T-helper 9 cell (primary cell): ENCODE measurements around the gene NOL4L.

Experiments
- DNase-seq: peaks from one replicate; pipeline ENCODE4 v3.0.0-alpha.2; 2020
- total RNA-seq, 2 donors: gene quantifications; one replicate each; lab custom pipeline; 2026; lab: John Stamatoyannopoulos, UW

Gene NOL4L, protein sequence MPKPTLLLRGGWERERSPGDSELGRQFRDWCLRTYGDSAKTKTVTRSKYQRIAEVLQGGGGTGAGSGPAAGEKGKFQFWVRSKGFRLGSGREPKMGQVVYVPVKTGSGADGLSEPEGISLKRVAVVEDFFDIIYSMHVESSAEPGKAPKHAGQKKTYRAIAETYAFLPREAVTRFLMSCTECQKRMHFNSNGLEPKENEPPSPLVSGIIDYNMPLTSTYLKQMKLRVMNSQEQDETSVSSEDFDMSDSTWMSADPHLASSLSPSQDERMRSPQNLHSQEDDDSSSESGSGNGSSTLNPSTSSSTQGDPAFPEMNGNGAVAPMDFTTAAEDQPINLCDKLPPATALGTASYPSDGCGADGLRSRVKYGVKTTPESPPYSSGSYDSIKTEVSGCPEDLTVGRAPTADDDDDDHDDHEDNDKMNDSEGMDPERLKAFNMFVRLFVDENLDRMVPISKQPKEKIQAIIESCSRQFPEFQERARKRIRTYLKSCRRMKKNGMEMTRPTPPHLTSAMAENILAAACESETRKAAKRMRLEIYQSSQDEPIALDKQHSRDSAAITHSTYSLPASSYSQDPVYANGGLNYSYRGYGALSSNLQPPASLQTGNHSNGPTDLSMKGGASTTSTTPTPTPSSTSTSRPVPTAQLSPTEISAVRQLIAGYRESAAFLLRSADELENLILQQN
- 53.9 to 103 reads per million in 2 donors for total RNA-seq

DNA sequence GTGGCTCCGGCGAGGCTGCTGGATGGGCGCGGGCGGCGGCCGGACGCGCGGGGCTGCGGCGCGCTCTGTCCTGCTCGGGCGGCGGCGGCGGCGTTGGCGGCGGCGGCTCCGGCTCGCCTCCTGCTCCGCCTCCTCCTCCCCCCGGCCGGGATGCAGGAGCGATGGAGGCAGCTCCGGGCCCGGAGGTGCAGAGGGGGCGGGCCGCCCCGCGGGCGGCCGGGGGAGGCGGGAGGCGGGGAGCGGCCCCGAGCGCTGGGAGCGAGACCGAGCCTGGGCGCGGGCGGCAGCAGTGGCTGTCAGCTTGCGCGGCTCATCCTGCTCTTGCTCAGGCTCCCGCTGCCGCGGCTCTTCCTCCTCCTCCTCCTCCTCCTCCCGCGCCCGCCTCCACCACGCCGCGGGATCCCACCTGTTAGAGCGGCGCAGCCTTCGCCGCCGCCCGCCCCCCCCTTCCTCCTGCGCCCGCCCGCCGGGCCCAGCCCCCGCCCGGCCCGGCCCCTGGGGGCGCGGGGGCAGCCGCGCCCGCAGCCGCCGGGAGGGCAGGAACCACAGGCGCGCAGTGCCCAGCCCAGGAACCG is at the start of gene NOL4L:
TSS of gene NOL4L (minus strand) at position 323 of the 575 bp plus-strand sequence. CDS start 443 bp downstream, outside the sequence.
- peak; percentile 34 for DNase-seq

DNA sequence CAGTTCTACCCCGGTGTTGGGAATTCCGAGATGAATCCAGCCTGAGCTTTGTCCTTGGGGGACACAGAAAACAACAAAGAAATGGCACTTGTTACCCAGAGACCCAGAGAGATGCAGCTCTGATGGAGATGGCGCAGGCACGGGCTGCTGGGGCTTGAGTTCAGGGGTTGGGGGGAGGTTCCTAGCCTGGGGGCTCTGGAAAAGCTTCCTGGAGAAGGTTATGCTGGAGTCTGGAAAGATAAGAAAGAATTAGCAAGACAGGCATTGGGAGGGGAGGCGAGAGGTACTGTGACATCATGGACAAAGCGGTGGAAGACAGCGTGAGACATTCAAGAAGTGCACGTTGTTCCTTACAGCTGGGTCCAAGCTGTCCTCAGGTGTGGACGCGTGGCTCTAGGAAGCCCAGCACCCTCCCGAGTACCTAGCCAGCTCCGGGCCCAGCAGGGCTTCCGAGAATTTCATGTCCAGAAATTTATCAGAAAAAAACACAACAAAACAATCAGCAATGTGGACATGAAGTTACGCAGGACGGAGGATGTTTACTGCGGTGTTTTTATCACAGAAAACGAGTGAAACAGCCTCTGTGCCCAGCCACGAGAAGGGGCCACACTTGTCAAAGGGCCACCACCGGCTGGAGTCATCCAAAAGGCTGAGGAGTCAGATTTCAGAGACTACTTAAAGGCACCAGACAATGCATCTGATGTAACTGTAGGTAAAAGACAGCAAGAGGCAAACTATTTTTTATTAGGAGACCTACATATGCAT is 49.1 kb upstream of the NOL4L start:
- DNase-seq = no peak

DNA sequence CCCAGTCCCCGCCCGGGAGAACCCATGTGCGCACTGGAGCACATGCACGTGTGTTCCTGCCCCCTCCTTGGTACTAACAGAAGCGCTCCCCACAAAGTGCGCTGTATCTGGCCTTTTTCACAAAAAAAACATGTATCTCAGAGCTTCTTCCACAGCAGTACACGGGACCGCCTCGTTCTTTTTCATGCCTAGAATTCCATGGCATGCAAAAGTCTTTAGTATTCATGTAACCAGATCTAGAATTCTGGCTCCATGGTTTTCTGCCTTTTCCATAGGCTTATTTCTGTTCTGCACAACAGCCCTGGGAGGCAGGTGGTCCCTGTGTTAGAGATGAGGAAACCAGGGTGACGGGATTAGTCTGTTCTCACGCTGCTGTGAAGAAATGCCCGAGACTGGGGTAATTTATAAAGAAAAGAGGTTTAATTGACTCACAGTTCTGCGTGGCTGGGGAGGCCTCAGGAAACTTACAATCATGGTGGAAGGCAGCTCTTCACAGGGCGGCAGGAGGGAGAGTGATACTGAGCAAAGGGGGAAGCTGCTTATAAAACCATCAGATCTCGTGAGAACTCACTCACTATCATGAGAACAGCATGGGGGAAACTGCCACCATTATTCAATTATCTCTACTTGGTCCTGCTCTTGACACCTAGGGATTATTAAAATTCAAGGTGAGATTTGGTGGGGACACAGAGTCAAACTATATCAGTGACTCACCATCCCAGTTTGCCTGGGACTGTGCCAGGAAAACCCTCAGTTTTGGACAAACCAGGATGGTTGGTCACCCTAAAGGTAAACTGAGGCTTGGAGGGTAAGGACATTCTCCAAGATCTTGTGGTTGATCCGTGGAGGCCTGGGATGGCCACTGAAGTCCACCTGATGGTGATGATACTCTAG is 47.6 kb upstream of the NOL4L start:
- no peak for DNase-seq

DNA sequence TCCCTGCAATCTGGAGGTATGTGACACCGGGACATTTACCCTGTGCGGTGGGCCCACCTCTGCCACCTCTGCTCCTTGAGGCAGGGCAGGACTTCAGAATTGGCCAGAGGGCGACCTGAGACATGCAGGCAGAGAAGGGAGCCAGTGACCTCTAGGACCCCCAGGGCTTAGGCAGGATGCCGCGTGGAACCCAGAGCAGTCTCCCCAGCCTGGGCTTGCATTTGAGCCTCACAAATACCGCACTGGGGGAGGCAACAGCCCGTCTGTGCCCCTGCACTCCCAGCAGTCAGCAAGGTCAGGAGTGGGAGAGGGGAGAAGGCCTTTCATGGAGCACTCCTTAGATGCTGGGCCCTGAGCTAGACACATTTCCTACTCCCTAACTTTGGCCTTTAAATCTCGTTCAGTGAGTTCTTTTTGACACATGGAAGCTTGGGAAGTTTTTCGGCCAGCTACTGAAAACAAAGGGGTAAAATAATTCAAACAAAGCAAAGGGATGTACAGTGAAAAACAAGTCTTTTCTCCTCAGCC is 46.9 kb upstream of the NOL4L start:
- DNase-seq = no peak

DNA sequence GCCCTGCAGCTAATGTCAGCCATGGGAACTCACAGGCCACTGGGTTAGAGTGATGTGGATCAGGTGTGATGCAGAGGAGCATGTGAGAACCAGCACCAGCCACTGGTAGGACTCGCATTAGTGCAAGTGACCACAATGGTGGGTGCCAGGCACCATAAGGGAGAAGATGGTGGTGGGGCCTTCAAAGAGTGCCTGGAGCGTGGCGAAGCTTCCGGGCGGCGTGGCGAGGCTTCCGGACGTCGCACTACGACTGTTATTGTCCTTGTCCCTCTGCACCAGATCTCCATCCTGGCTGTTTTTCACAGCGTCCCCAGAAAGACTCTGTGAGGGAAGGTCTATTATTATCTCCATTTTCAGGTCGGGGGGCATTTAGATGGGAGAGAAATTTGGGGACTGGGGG is 44.7 kb upstream of the NOL4L start:
- DNase-seq = no peak

DNA sequence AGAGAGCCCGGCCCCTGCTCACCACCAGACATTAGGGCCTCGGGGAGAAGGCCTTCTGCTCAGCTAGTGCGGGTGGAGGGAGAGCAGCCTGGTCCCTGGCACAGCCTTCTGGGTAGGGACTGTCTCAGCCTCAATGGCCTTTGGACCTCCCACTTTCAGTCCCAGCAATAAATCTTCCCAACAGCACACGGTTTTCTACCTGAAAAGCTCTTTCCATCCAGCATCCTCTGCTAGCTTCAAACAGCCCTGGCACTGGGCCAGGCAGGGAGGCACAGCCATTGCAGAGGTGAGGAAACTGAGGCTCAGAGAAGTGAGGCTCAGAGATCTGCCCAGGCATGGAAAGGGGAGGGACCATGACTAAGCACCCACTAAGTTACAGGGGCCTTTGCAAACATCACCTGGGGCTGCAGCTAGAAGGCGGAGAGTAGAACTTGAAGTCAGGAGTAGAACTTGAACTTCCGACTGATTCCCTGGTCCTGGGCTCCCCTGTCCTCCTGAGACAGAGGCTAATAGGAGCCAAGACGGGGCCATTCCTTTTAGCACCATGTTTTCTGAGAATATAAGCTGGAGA is 43.9 kb upstream of the NOL4L start:
- no peak for DNase-seq

DNA sequence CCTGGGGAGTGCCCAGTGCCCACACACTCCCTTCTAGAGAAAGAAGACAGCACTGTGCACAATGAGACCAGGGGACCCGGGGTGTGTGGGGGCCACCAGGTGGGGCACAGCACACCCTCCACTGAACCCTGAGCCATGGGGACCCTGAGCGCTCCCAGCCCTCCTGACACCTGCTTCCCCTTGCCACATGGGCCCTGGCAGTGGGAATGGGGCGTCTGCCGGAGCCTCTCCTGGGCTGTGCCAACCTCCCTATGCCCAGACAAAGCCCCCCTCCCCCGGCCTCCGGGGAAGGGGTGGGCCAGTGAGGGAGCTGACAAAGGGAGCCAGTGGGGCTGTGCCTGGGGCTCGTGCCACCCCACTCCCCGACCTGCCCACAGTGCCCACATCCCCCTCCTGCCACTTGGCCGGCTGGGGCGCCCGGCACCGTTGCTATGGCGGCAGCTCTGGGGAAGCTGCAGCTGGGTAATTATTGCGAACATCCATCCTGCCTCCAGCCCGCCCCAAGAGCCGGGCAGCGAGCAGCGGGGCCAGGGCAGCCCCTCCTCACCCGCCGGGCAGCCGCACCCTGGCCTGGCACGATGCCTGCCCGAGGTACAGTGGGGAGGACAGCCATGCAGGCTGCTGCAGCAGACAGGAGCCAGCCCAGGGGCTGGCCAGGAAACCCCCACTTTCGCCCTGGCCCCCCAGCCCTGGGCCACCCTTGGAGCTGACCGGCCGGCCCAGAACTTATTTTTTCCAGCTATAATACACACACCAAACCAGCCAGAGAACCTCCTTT is 41.9 kb upstream of the NOL4L start:
- no peak for DNase-seq

DNA sequence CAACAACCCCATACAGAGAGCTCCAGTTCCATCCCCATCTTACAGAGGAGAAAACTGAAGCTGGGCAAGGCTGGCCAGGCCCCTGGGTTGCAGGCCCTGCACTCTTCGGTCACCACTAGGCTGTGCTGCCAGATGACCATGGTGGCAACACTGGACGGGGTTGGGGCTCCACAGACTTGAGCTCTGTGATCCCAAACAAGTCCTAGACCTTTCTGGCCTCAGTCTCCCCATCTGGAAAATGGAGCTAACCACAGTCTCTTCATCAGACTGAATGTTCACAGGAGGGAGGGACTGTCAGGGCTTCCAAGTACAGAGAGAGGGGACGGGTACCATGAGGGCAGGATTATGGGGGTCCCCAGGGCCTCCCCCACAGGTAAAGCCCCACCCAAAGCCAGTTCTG is 41.3 kb upstream of the NOL4L start:
- no peak for DNase-seq

DNA sequence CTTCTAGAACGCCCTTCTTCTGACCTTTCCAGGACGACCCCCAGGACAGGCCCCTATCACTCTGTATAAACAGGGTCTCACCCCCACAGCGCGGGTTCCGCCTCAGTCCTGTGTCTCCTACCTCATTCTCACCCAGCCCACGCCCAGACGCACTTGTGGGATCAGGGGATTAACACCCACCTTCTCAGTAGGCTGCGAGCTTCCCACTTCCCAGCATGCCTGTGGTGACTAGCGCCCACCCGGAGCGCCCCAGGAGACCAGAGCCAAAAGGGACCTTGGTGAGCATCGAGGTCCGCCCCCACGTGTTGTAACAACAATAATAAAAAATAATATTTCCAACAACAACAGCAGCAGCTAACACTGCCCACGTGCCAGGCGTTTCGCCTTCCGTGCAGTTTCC is 40.9 kb upstream of the NOL4L start:
- no peak for DNase-seq

DNA sequence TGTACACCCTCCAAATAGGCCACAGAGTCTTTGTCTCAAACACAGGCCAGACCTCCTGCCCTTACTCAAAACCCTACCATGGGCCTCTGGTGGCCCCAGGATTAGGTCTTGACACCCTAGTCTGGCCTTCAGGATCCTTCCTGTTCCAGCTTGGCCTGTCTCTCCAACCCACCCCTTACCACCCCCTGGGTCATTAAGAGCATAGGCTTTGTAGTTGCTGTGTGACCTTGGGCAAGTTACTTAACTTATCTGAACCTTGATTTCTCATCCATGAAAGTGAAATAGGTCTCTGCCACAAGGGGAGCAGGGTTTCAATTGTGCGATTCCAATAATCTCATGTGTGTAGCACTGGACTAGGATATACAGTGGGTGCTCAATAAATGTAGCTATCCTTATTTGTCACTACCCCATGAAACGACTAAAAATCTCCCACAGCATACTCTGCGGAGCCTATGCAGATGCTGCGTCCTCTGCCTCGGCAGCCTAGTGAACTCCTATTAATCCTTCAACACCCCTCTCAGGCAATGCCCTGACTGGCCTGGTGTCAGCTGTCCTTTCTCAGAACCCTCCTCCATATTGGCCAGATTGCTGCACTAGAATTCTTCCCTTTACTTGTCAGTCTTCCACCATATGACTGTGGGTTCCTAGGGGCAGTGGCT is 39.7 kb upstream of the NOL4L start:
- DNase-seq = no peak

DNA sequence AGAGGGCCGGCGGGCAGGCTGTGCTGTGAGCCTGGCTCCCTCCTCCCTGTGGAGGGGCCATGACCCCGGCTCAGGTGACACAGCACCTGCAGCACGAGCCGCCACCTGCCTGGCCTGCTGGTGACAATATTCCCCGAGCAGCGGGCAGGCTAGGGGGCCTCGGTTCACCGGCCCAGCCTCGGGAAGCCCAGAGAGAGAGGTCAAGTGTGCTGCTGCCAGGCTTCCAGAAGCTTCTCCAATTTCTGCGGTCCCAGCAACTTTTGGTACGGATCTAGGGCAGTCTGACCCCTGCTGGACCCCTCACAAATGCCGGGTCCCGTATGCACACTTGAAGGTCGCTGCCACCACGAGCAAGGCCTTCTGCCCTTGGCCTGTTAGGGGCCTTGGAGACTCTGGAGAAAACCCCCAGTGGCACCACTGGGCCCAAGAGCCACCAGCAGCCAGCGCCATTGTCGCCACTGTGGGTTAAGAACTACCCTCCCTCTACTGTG is 38.6 kb upstream of the NOL4L start:
- DNase-seq = no peak

DNA sequence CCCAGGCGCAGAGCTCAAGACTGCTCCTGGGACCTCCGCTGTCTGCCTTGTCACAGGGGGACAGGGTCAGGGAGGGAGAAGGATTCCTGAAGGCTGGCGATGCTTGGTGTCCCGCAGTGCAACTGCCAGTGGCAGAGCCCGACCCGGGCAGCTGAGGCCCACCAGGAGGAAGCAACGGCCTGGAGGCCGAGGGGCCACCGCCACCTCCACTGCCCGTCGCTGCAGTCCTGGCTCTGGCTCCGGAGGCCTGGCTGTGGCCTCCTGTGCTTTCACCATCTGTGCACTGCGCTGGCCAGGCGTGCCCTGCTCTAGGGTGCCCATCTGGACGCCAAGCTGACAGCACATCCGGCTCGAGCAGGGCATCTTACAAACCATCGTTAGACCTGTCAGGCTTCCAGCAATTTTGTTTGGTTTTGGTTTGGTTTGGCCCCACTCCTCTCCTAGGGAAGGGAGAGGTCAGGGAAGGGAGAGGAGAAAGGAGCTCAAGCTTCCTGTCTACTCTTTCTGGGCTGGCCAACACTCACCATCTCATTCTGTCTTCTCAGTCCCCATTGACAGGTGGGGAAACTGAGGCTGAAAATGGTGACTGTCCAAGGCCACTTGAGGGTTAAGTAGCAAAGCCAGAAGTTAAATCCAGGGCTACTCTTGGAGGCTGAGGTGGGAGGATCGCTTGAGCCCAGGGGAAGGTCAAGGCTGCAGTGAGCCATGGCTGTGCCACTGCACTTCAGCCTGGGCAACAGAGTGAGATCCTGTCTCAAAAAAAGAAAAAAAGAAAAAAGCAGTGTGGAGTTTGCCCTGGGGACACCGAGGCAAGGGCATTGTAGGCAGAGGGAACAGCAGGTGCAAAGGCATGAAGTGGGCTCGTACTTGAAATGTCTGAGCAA is 37.7 kb upstream of the NOL4L start:
- DNase-seq = no peak

DNA sequence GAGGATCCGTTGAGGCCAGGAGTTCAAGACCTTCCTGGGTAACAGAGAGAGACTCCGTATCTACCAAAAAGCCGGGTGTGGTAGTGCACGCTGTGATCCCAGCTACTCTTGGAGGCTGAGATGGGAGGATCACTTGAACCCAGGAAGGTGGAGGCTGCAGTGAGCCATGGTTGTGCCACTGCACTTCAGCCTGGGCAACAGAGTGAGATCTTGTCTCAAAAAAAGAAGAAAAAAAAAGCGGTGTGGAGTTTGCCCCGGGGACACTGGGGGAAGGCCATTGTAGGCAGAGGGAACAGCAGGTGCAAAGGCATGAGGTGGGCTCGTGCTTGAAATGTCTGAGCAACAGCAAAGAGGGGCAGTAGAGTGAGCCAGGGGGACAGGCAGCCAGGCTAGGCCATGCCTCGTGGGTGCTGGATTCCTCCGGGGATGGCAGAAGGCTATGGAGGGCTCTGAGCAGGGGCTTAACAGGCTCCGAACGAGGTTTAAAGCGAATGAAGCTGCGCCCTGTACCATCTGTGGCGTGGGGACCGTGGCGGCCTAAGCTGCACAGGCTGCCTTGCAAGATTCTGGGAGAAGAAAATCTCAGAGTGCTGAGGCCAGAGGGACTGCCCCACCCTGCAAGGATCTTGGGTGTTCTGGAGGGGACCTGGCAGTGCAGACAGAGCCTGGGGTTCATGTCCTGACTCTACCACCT is 36.9 kb upstream of the NOL4L start:
- no peak for DNase-seq

DNA sequence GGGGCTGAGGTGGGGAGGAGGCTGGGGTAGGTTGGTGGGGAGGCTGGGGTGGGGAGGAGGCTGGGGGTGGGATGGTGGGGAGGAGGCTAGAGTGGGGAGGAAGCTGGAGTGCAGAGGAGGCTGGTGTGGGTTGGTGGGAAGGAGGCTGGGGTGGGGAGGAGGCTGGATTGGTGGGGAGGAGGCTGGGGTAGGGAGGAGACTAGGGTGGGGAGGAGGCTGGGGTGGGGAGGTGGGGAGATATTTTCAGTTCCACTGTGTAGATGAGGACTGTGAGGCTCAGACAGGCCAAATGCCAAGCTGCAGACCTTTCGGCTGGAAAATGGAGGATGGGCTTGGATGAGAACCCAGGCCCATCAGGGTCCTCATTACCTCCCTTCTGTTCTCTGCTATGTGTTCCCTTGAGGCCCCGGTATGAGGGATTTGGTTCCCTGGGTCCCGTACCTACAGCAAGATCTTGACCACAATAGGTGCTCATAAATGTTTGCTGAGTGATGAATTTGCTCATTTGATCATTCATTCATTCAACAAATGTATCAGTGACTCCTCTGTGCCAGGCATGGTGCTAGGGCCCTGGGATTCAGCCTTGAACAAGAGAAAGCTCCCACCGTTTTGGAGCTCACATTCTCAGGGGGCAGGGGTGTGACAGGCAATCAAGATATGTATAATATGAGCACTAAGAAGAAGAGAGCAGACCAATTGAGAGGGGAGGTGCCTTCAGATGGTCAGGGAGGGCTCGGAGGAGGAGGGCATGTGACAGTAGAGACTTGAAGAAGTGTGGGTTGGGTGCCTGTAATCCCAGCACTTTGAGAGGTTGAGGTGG is 36.1 kb upstream of the NOL4L start:
- DNase-seq = no peak

DNA sequence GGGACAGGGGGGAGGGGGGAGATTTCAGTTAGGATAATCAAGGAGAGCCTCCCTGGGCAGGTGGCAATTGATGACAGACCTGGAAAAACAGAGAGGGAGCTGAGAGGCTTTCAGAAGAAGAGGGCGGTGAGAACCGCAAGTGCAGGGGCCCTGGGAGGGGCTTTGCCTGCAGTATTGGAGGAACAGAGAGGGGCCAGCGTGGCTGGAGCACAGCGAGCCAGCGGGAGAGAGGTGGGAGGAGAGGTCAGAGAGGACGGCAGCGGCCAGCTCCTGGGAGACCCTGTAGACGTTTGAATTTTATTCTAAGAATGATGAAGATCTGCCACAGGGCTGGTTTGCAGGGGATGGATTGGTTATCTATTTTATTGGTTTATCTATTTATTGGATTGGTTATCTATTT is 34.5 kb upstream of the NOL4L start:
- DNase-seq = no peak

DNA sequence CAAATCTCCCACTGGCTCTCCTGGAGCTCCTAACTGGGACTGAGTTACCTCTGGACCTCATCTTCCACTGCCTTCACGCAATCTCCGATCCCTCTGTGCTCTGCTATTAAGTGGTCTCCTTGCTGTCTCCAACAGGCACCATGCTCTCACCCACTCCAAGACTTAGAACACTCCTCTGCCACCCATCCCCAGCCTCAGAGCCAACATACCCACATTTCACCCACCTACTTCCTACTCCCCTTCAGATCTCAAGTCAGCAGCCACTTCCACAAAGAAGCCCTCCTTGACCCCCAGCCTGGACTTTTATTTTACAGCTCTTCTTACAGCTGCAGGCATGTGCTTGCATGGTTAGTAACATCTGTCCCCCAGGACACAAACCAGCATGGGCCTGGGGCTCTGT is 29.6 kb upstream of the NOL4L start:
- DNase-seq = no peak

DNA sequence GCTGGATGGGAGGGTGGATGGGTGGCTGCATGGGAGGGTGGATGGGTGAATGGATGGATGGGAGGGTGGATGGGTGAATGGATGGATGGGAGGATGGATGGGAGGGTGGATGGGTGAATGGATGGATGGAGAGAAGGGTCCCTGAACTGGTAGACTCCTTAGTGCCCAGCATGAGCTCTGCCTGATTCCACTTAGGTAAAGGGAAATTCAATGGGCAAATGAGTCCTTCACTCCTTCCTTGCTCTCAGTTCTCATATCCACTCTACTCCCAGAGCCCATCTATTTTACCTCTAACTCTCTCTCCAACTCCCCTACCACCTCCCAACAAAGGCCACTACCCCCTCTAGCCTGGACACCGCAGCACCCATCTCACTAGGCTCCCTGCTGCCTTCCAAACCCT is 29.2 kb upstream of the NOL4L start:
- no peak for DNase-seq
